ENCODE measurements around the gene BTBD19.

GRCh38 chr1:44828003-44828651 is 19.8 kb downstream of the BTBD19 start:
- TF ChIP-seq CTCF (IDR thresholded peaks at IDR 0.05) = no peak
- no peak for TF ChIP-seq POLR2A (IDR thresholded peaks at IDR 0.05)
- TF ChIP-seq EP300 (IDR thresholded peaks at IDR 0.05) = no peak
- no peak for TF ChIP-seq POLR2AphosphoS5 (IDR thresholded peaks at IDR 0.05)
